Parathyroid adenoma (tissue), 2 donors: ENCODE results near the gene SEBOX.

ENCODE experiments used
- H2AFZ ChIP-seq: fragments of 300-600 bp; sonication (generic); one replicate; pipeline ENCODE4 v1.7.0; 2017; ENCODE audit warnings: antibody characterized with exemption, mild to moderate bottlenecking
- H3K27ac ChIP-seq: fragments of 300-600 bp; sonication (generic); one replicate; pipeline ENCODE4 v1.7.0; 2017
- H3K27me3 ChIP-seq: fragments of 300-600 bp; sonication (generic); one replicate; pipeline ENCODE4 v1.7.0; 2017; ENCODE audit warnings: low read length; ENCODE audit not compliant: control insufficient read depth, insufficient read depth
- H3K36me3 ChIP-seq: fragments of 300-600 bp; sonication (generic); one replicate; pipeline ENCODE4 v1.7.0; 2017; ENCODE audit warnings: low read length; ENCODE audit not compliant: control insufficient read depth, insufficient read depth
- H3K4me1 ChIP-seq: fragments of 300-600 bp; sonication (generic); one replicate; pipeline ENCODE4 v1.7.0; 2017; ENCODE audit warnings: control low read depth
- H3K4me2 ChIP-seq: fragments of 300-600 bp; sonication (generic); one replicate; pipeline ENCODE4 v1.7.0; 2017; ENCODE audit warnings: low read length
- H3K4me3 ChIP-seq: fragments of 300-600 bp; sonication (generic); one replicate; pipeline ENCODE4 v1.7.0; 2017; ENCODE audit warnings: low read depth, low read length
- H3K79me2 ChIP-seq: fragments of 300-600 bp; sonication (generic); one replicate; pipeline ENCODE4 v1.7.0; 2017; ENCODE audit warnings: control low read depth
- H3K9ac ChIP-seq: fragments of 300-600 bp; sonication (generic); one replicate; pipeline ENCODE4 v1.7.0; 2017; ENCODE audit warnings: mild to moderate bottlenecking
- H3K9me3 ChIP-seq: fragments of 300-600 bp; sonication (generic); one replicate; pipeline ENCODE4 v1.7.0; 2017; ENCODE audit warnings: low read length; ENCODE audit not compliant: control insufficient read depth
- TF ChIP-seq, protein P1 (sequence below): fragments of 300-600 bp; sonication (generic); IDR thresholded peaks from one replicate; pipeline ENCODE4 v1.7.0; 2017; ENCODE audit warnings: antibody characterized with exemption, mild to moderate bottlenecking
- donor health status: primary hyperparathyroidism.

SEBOX gene

DNA sequence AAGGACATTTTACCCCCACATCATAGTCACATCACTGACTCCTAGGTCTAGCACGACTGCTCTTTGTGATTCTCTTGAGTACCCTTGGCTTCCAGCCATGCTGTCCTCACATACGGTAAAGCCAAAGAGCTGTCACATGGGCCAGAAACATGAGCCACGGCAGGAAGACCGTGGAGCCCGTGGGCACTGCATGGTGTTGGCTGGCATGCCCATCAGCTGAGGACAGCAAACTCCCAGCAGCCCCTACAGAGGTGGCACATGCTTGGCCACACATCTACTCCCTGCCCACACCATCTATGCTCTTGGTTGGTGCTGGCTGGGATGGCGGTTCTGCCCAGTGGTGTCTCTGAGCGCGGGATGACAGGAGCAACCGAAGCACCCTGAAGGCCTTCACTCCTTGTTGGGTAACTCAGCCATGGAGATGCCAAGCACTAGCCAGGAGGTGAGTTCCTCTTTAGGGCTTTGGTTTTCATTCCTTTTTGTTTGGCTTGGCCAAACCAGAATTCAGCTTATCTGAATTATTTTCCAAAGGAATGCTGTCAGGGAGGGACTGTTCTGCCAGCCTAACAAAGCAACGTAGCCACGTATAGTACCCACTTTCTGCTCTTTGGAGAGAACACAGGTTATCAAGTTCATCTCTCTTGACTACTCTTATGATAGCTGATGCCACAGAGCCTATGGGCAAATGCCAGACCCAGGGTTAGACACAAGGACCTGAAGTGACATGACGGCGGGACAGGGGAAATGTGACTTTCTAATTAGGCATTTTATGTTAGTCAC lies 19.4 kb downstream of the SEBOX start:
- no peaks in the 10 kb centered on the region for H3K36me3 ChIP-seq
- no peaks in the 10 kb centered on the region for H3K79me2 ChIP-seq
- H2AFZ ChIP-seq: no peak overlapping the region
- H3K27ac ChIP-seq: peak overlapping the region; percentile 37
- no peaks in the 10 kb centered on the region for H3K27me3 ChIP-seq
- H3K4me2 ChIP-seq: no peak overlapping the region
- peaks cover 20% of the 10 kb centered on the region for H3K4me1 ChIP-seq
- H3K9ac ChIP-seq: no peak overlapping the region
- H3K9me3 ChIP-seq: no peaks in the 10 kb centered on the region
- TF ChIP-seq, protein P1, sequence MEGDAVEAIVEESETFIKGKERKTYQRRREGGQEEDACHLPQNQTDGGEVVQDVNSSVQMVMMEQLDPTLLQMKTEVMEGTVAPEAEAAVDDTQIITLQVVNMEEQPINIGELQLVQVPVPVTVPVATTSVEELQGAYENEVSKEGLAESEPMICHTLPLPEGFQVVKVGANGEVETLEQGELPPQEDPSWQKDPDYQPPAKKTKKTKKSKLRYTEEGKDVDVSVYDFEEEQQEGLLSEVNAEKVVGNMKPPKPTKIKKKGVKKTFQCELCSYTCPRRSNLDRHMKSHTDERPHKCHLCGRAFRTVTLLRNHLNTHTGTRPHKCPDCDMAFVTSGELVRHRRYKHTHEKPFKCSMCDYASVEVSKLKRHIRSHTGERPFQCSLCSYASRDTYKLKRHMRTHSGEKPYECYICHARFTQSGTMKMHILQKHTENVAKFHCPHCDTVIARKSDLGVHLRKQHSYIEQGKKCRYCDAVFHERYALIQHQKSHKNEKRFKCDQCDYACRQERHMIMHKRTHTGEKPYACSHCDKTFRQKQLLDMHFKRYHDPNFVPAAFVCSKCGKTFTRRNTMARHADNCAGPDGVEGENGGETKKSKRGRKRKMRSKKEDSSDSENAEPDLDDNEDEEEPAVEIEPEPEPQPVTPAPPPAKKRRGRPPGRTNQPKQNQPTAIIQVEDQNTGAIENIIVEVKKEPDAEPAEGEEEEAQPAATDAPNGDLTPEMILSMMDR: no peak
- H3K4me3 ChIP-seq: no peak overlapping the region

DNA sequence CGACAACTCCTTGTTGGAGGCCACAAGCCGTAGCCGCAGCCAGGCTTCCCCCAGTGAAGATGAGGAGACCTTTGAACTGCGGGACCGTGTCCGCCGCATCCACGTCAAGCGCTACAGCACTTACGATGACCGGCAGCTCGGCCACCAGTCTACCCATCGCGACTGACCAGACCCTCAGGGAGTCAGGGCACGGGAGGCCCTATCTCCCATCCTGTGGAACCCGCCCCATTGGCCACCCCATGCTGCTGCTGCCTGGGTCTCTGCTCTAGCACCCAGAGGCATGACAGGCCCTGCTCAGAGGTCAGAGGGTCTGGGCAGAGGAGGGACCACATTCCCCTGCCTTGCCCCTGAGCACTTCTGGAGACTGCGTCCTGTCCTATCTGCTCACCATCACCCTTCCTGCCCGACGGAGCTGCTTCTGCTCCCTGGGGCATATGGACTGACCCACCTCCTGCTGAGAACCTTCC lies 20.5 kb downstream of the SEBOX start:
- Histone ChIP-seq H3K9me3 (no peaks in the 10 kb centered on the region), H2AFZ (no peak overlapping the region), H3K36me3 (no peaks in the 10 kb centered on the region), H3K27ac (no peak overlapping the region), H3K9ac (no peak overlapping the region), H3K4me2 (no peak overlapping the region), H3K4me3 (no peak overlapping the region), H3K79me2 (no peaks in the 10 kb centered on the region), H3K27me3 (no peaks in the 10 kb centered on the region), H3K4me1 (peaks cover 20% of the 10 kb centered on the region)
- TF ChIP-seq, protein P1: no peak

DNA sequence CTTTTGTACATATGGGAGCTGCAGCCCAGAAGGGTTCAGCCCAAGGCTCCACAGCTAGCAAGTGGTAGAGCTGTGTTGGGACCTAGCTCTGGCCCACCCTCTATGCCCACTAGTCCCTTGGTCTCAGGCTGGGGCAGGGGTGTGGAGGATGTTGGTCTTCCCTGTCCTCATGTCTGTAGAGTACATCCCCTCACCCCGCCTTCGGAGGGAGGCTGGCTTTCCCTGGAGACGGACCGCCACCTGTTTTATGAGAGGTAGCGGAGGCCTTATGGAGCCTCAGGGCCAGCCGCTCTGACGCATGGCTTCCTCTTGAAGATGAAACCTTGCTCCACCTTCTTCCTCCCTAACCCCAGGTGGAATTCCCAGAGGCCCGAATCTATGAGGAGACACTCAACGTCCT lies 21.0 kb downstream of the SEBOX start:
- Histone ChIP-seq H3K27me3 (no peaks in the 10 kb centered on the region), H3K9me3 (no peaks in the 10 kb centered on the region), H3K4me3 (no peak overlapping the region), H3K9ac (no peak overlapping the region), H2AFZ (no peak overlapping the region), H3K79me2 (no peaks in the 10 kb centered on the region), H3K36me3 (no peaks in the 10 kb centered on the region), H3K4me2 (no peak overlapping the region), H3K27ac (no peak overlapping the region), H3K4me1 (peaks cover 20% of the 10 kb centered on the region)
- TF ChIP-seq, protein P1: no peak

DNA sequence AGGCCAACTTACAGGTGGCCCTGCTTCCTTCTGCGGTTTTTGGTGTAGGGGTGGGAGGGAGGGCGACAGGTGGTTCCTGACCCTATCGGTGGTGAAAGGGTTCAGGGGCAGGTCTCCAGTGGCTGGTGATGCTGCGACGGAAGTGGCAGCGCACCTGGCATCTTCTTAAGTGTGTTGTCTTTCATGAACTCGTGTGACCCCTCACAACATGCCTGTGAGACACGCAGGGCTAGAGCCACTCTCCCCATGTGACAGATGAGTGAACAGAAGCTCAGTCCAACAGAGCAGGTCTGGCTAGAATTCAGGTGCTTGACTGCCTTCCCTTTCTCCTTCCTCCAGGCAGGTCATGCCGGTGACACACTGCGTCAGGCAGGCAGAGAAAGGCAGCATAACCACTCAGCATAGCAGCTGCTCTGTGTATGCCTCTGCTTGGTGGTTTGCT lies 21.5 kb downstream of the SEBOX start:
- TF ChIP-seq, protein P1: no peak
- Histone ChIP-seq H3K4me3 (no peak overlapping the region), H3K27me3 (no peaks in the 10 kb centered on the region), H2AFZ (no peak overlapping the region), H3K27ac (no peak overlapping the region), H3K4me2 (no peak overlapping the region), H3K9ac (no peak overlapping the region), H3K36me3 (no peaks in the 10 kb centered on the region), H3K79me2 (peaks cover 2% of the 10 kb centered on the region), H3K9me3 (no peaks in the 10 kb centered on the region), H3K4me1 (peaks cover 20% of the 10 kb centered on the region)

DNA sequence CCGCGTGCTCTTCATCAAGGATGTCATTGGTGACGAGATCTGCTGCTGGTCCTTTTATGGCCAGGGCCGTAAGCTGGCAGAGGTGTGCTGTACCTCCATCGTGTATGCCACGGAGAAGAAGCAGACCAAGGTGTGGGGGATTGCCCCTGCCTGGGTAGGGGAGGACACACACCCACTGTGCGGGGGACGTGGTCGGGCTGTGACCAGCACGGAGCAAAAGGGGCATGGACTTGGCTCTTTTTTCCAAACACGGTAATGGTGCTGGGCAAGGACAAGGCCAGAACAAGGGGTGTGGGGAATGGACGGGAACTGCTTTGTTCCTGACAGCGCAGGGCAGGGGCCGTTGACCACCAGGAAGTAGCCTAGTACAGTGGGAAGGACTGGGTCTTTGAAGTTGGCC lies 22.7 kb downstream of the SEBOX start:
- no peak overlapping the region for H2AFZ ChIP-seq
- H3K9me3 ChIP-seq: no peaks in the 10 kb centered on the region
- TF ChIP-seq, protein P1: no peak
- peaks cover 3% of the 10 kb centered on the region for H3K79me2 ChIP-seq
- no peak overlapping the region for H3K4me2 ChIP-seq
- no peak overlapping the region for H3K9ac ChIP-seq
- H3K27me3 ChIP-seq: no peaks in the 10 kb centered on the region
- H3K4me1 ChIP-seq: peaks cover 20% of the 10 kb centered on the region
- H3K4me3 ChIP-seq: no peak overlapping the region
- H3K36me3 ChIP-seq: no peaks in the 10 kb centered on the region
- no peak overlapping the region for H3K27ac ChIP-seq
